ENCODE results near the gene DNAJA2.

DNA sequence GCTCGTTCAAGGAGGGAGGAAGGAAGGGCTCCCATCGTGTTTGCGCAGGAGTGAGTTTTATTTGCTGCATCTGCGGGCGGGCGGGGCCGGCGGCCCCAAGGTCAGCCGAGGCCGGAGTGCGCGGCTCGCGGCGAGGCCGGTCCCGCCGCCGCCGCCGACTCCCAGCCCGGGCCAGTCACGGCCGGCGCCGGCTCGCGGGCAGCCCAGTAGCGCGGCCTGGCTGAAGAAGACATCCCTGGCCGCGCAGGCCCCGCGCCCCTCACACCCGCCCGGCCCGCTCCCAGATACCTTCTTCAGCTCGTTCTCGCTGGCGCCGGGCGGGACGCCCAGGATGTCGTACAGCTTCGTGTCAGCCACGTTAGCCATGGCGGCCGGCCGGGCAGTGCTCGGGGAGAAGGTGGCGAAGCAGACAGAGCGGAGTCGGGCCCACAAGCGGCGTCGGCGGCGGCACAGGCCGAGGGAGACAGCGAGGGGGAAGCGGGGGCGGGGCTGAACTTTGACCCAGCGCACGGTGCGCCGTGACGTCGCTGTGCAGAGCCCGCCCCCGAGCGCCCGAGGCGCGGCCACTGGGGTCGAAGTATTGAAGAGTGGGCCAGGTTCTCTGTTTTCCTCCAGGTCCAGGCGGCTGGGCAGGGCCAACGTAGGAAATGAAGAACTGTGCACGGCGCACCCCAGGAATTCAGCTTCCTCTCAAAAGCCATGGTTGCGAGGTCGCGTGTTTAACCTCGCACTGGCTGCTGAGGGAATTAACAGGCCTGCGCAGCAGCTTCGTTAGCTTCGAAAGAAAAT lies at the start of gene DNAJA2:
- TF ChIP-seq EP300 (conservative IDR thresholded peaks at IDR 0.05; ENCODE audit: poor library complexity, severe bottlenecking), result no peak
- peak; percentile 29 for TF ChIP-seq CTCF (IDR thresholded peaks at IDR 0.05; ENCODE audit: poor library complexity, severe bottlenecking)
- TF ChIP-seq, protein P1, sequence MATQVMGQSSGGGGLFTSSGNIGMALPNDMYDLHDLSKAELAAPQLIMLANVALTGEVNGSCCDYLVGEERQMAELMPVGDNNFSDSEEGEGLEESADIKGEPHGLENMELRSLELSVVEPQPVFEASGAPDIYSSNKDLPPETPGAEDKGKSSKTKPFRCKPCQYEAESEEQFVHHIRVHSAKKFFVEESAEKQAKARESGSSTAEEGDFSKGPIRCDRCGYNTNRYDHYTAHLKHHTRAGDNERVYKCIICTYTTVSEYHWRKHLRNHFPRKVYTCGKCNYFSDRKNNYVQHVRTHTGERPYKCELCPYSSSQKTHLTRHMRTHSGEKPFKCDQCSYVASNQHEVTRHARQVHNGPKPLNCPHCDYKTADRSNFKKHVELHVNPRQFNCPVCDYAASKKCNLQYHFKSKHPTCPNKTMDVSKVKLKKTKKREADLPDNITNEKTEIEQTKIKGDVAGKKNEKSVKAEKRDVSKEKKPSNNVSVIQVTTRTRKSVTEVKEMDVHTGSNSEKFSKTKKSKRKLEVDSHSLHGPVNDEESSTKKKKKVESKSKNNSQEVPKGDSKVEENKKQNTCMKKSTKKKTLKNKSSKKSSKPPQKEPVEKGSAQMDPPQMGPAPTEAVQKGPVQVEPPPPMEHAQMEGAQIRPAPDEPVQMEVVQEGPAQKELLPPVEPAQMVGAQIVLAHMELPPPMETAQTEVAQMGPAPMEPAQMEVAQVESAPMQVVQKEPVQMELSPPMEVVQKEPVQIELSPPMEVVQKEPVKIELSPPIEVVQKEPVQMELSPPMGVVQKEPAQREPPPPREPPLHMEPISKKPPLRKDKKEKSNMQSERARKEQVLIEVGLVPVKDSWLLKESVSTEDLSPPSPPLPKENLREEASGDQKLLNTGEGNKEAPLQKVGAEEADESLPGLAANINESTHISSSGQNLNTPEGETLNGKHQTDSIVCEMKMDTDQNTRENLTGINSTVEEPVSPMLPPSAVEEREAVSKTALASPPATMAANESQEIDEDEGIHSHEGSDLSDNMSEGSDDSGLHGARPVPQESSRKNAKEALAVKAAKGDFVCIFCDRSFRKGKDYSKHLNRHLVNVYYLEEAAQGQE (IDR thresholded peaks at IDR 0.05; ENCODE audit: borderline replicate concordance), result peak; percentile 89
